ENCODE data around the gene DYNLRB1.

DYNLRB1 gene

DNA sequence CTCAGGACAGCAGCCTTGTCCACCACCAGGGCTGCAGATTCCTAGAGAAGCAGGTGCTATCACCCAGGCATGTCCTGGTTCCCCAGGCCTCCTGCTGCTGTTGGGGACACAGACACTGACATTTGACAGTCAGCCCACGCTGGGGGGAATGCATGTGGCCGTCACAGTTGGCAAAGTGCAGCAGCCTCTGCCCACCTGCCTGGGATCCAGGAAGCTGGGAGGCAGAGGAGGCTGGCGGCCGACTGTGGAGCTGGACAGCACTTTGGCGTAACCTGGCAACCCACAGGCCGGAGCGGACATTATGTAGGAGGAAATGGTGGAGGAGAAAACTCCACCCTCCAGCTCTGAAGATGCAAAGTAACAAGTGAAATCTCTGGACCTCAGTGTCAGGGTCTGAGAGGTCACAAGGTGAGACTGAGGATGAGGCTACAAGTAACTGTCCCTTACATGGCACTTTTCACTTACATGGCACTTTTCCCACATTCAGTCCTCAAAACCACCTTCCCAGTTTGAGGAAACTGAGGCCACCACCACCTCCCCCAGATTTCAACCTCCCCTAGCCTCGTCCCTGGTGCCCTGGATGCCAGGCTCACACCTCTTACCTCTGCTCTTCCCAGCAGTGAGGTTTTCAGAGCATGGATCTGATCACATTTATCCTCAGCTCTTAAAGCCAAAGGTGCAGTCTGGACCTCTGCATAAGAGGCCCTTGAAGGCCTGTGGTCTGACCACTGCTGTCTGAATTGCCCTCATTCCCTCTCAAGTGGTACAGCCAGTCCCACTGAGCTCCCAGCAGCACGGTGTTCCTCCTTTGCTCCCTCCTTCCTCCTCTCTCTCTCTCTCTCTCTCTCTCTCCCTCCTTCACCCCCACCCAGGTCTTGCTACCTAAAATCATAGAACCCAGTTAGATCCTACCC, 51.0 kb downstream of the DYNLRB1 start:
- no peak for TF ChIP-seq CTCF (conservative IDR thresholded peaks at IDR 0.05; ENCODE audit: low read depth, low read length)
- no peak overlapping the region for H3K4me3 ChIP-seq (ENCODE audit: low read depth, low read length)
- DNase-seq (ENCODE audit: low read depth), result no peak

- no peak for DNase-seq (ENCODE audit: low read depth)
- no peak overlapping the region for H3K4me3 ChIP-seq (ENCODE audit: low read depth, low read length)
- TF ChIP-seq CTCF (conservative IDR thresholded peaks at IDR 0.05; ENCODE audit: low read depth, low read length), result no peak
Measured at GRCh38 chr20:34567892-34568865, 52.0 kb downstream of the DYNLRB1 start.

DNA sequence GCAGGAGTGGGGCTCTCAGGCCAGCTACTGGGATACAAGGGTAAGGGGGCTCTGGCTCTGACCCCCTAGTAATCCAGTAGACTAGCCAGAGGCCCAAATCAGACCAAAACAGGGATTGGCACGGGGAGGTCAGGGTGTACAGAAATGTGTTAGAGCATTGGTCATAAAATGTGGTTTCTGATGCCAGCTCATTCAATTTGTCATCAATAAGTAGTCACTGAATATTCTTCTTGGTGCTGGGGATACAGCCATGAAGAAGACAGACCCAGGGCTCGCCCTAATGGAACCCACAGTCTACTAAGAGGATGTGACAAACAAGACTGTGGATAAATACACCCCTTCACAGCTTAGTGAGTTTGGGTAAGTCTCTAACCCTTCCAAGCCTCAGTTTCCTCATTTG, 53.4 kb downstream of the DYNLRB1 start:
- no peak for TF ChIP-seq CTCF (conservative IDR thresholded peaks at IDR 0.05; ENCODE audit: low read depth, low read length)
- no peak for DNase-seq (ENCODE audit: low read depth)
- no peak overlapping the region for H3K4me3 ChIP-seq (ENCODE audit: low read depth, low read length)

- DNase-seq (ENCODE audit: low read depth), result peak; percentile 84
- H3K4me3 ChIP-seq (ENCODE audit: low read depth, low read length), result no peak overlapping the region
- TF ChIP-seq CTCF (conservative IDR thresholded peaks at IDR 0.05; ENCODE audit: low read depth, low read length), result no peak
Measured at GRCh38 chr20:34570859-34571306, 54.7 kb downstream of the DYNLRB1 start.

DNA sequence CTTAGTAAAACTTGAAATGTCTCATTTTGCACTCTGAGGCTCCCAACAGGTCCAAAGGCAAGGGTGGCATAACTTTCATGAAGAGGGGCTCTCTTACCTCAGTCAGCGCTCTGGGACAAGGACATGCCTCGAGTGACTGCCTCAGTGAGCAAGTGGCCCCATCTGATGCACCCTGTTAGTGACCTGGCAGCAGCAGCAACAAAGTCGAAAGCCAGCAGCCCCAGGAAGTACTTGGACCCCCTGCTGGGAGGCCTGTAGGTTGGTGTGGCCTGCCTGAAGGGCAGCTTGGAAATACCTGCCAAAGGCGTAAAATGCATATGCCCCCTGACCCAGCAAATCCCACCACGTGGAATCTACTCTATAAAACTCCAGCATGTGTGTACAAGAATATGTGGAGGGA, 55.5 kb downstream of the DYNLRB1 start:
- H3K4me3 ChIP-seq (ENCODE audit: low read depth, low read length), result no peak overlapping the region
- no peak for DNase-seq (ENCODE audit: low read depth)
- TF ChIP-seq CTCF (conservative IDR thresholded peaks at IDR 0.05; ENCODE audit: low read depth, low read length), result no peak

GRCh38 chr20:34573541-34574300, 57.5 kb downstream of the DYNLRB1 start:
- TF ChIP-seq CTCF (conservative IDR thresholded peaks at IDR 0.05; ENCODE audit: low read depth, low read length), result no peak
- no peak for DNase-seq (ENCODE audit: low read depth)
- H3K4me3 ChIP-seq (ENCODE audit: low read depth, low read length), result no peak overlapping the region
